NOMO-1 (cell line): ENCODE measurements around the gene ARSG.
A peak's percentile ranks its signal among the peaks of the same experiment; 100 is the strongest.

Source experiments
- DNase-seq, 2 experiments: peaks; one replicate each; lab custom pipeline; 2025; ENCODE audit not compliant: unreplicated experiment in 2 of 2; lab: John Stamatoyannopoulos, UW

Gene ARSG

GRCh38 chr17:68422821-68423220 is 131.5 kb downstream of the ARSG start:
- no peak for DNase-seq

GRCh38 chr17:68423251-68423650 is 132.0 kb downstream of the ARSG start:
- DNase-seq, result no peak

GRCh38 chr17:68424203-68424602 is 132.9 kb downstream of the ARSG start:
- no peak for DNase-seq

- DNase-seq, result no peak
These were observed 133.6 kb downstream of the ARSG start for GRCh38 chr17:68424861-68425260.

- no peak for DNase-seq
These were observed 134.7 kb downstream of the ARSG start for GRCh38 chr17:68425979-68426378.

GRCh38 chr17:68427575-68427974 is 136.3 kb downstream of the ARSG start:
- no peak for DNase-seq

- no peak for DNase-seq
These were observed 137.3 kb downstream of the ARSG start for GRCh38 chr17:68428498-68429172.

- no peak for DNase-seq
These were observed 138.6 kb downstream of the ARSG start for GRCh38 chr17:68429881-68430280.

GRCh38 chr17:68431045-68431608 is 139.8 kb downstream of the ARSG start:
- DNase-seq, result no peak

GRCh38 chr17:68431661-68432071 is 140.4 kb downstream of the ARSG start:
- DNase-seq, result peak; percentile 24 to 25

GRCh38 chr17:68432086-68432864 is 141.0 kb downstream of the ARSG start:
- no peak for DNase-seq

GRCh38 chr17:68433211-68433610 is 141.9 kb downstream of the ARSG start:
- DNase-seq, result no peak

GRCh38 chr17:68433911-68434508 is 142.7 kb downstream of the ARSG start:
- no peak for DNase-seq

- DNase-seq, result no peak
These were observed 144.1 kb downstream of the ARSG start for GRCh38 chr17:68435361-68435760.

GRCh38 chr17:68435876-68436842 is 144.9 kb downstream of the ARSG start:
- DNase-seq, result peak; percentile 67 to 85

- peak in 1 of 2 experiments; percentile 40 for DNase-seq
These were observed 146.9 kb downstream of the ARSG start for GRCh38 chr17:68437979-68438822.

GRCh38 chr17:68439656-68440290 is 148.5 kb downstream of the ARSG start:
- no peak for DNase-seq

- DNase-seq, result no peak
These were observed 149.2 kb downstream of the ARSG start for GRCh38 chr17:68440526-68440925.
